CD4-positive, alpha-beta T cell (primary cell): ENCODE measurements around the gene ISOC2. TPM values are rescaled to one million over a fixed set of nuclear protein-coding genes. Genes with fewer than 3 reads are reported as not detected.

ENCODE experiments used
- ATAC-seq: fragments of 200-7000 bp; cut with Tn5 transposase; one replicate; pipeline ENCODE4 v1.10.0; 2022; ENCODE audit warnings: mild to moderate bottlenecking; ENCODE audit not compliant: poor library complexity
- CTCF ChIA-PET: fragments of 350-600 bp; sonication (Branson Sonifier 250); formaldehyde crosslinking; loops from one replicate; lab custom pipeline; 2021; ENCODE audit warnings: antibody characterized with exemption, inconsistent platforms; lab: Charles Lee
- POLR2A ChIA-PET: fragments of 350-600 bp; sonication (Branson Sonifier 250); formaldehyde crosslinking; loops from one replicate; lab custom pipeline; 2021; ENCODE audit warnings: antibody characterized with exemption, inconsistent platforms; lab: Charles Lee
- DNase-seq, 14 experiments: peaks; one replicate each; pipeline ENCODE4 v3.0.0-alpha.2; 2013 to 2020; ENCODE audit warnings: mixed read lengths in 2 of 14
- H3K27ac ChIP-seq, 2 donors: one replicate each; pipeline versions ENCODE4 v1.5.1 to v1.7.0; 2013; ENCODE audit warnings: low read length in 2 of 2, low read depth in 1 of 2, mild to moderate bottlenecking in 1 of 2
- H3K27me3 ChIP-seq, 2 experiments: 1 replicate in 1 of 2; 2 replicates in 1 of 2; pipeline versions ENCODE4 v1.6.1 to v1.7.0; 2013; ENCODE audit warnings: low read length in 2 of 2, control low read depth in 1 of 2, mild to moderate bottlenecking in 1 of 2, moderate library complexity in 1 of 2; ENCODE audit not compliant: insufficient read depth in 2 of 2, control insufficient read depth in 1 of 2
- H3K36me3 ChIP-seq: one replicate; pipeline ENCODE4 v1.6.1; 2013; ENCODE audit warnings: low read length, control low read depth; ENCODE audit not compliant: insufficient read depth
- H3K4me1 ChIP-seq: one replicate; pipeline ENCODE4 v1.6.1; 2013; ENCODE audit warnings: low read length, control low read depth; ENCODE audit not compliant: insufficient read depth
- H3K4me3 ChIP-seq: one replicate; pipeline ENCODE4 v1.5.1; 2013; ENCODE audit warnings: mild to moderate bottlenecking, low read length, moderate library complexity
- H3K9me3 ChIP-seq, 2 experiments: 1 replicate in 1 of 2; 2 replicates in 1 of 2; pipeline versions ENCODE4 v1.6.1 to v1.7.0; 2013; ENCODE audit warnings: low read length in 2 of 2, mild to moderate bottlenecking in 2 of 2, control low read depth in 1 of 2, moderate library complexity in 1 of 2; ENCODE audit not compliant: control insufficient read depth in 1 of 2, insufficient read depth in 1 of 2
- H3K27ac Mint-ChIP-seq: one replicate; pipeline ENCODE4 v1.8.0; 2020; ENCODE audit warnings: mixed read lengths
- H3K27me3 Mint-ChIP-seq: one replicate; pipeline ENCODE4 v1.8.0; 2021; ENCODE audit warnings: mixed read lengths
- H3K36me3 Mint-ChIP-seq: one replicate; pipeline ENCODE4 v1.8.0; 2021; ENCODE audit warnings: low read depth, mixed read lengths
- H3K4me1 Mint-ChIP-seq: one replicate; pipeline ENCODE4 v1.8.0; 2021; ENCODE audit warnings: low read depth, mixed read lengths
- H3K4me3 Mint-ChIP-seq: one replicate; pipeline ENCODE4 v1.8.0; 2020; ENCODE audit warnings: mild to moderate bottlenecking, mixed read lengths
- H3K9me3 Mint-ChIP-seq: one replicate; pipeline ENCODE4 v1.8.0; 2020; ENCODE audit warnings: mixed read lengths
- CTCF ChIP-seq: fragments of 200-600 bp; IDR thresholded peaks from one replicate; pipeline ENCODE4 v1.8.0; 2022; ENCODE audit warnings: antibody characterized with exemption, mild to moderate bottlenecking
- intact Hi-C, 2 experiments: fragments of 100-400 bp; cut with DNase I in 1 of 2; cut with micrococcal nuclease in 1 of 2; formaldehyde crosslinking; loops; one replicate each; pipeline versions ENCODE4 v1.15.1 to v1.9.0; 2023 to 2025; cut with DNase I, micrococcal nuclease
- total RNA-seq, 174 experiments: library from RNA in 2 of 174; stranded (reverse) in 2 of 174; gene quantifications; one replicate each; pipeline ENCODE4 v1.2.3 and lab custom pipeline; 2021 to 2026

The ISOC2 gene
- total RNA-seq, 2 experiments from 2014 or later = 1.5 to 2.2 TPM

DNA sequence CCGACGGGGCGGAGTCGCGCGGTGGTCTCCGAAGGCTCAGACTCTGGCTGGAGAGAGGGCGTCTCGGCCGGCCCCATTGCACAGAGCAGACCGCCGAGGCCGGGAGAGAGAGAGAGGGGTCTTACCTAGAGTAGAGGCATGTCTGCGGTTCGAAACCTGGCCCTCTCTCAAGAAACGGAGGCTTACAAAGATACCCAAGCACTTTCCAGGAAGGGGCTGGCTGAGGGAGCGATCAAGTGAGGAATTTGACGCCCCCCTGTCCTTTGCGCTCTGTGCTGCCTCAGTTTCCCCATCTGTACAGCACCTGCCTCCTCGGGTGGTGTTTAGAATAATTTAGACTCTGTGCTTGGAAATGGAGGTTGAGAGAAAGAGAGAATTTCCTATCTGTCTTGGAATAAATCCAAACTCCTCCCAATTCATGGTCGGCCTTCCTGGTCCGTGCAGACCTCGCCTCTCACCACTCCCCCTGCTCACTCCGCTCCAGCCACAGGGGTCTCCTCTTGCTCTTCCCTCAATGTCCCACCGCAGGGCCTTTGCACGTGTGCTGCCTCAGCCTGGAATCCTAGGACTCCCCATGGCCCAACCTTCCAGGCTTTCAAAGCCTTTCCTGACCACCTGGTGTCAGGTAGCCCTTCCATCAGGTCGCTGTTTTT is 658 bp upstream of the ISOC2 start:
- intact Hi-C loops = loop anchor here in 1 of 2 experiments (2.0 to 5.0 kb wide), 2 partner anchors 55 to 75 kb away; partner anchors contain the start of gene UBE2S
- ChIA-PET CTCF (interaction anchor here (0.9 to 1.7 kb wide), 6 partner anchors 14 to 302 kb away, joined by 3 to 15 read pairs (median 4); partner anchors contain the start of genes ZNF628 and ZNF865), POLR2A (interaction anchor here (0.6 to 1.1 kb wide), 15 partner anchors 9 to 282 kb away, joined by 3 to 35 read pairs (median 4); partner anchors contain the start of genes CCDC106, FIZ1, HSPBP1 and NAT14)
- no peaks in the 10 kb centered on the region for H3K36me3 ChIP-seq
- H3K9me3 ChIP-seq = no peaks in the 10 kb centered on the region
- no peak for TF ChIP-seq CTCF
- H3K4me3 ChIP-seq = peak overlapping the region; percentile 83
- Mint-ChIP-seq H3K27ac (peak overlapping the region; percentile 68), H3K36me3 (peaks cover 5% of the 10 kb centered on the region), H3K4me3 (peak overlapping the region; percentile 96), H3K4me1 (peaks cover 17% of the 10 kb centered on the region), H3K27me3 (no peaks in the 10 kb centered on the region), H3K9me3 (no peaks in the 10 kb centered on the region)
- peaks cover 19% of the 10 kb centered on the region for H3K4me1 ChIP-seq
- no peaks in the 10 kb centered on the region for H3K27me3 ChIP-seq
- H3K27ac ChIP-seq = peak overlapping the region; percentile 25 to 53
- ATAC-seq (no peak), DNase-seq (peak in 3 of 14 experiments; percentile 26 to 53 (median 36))

GRCh38 chr19:55460670-55461258 is 678 bp downstream of the ISOC2 start:
- peak in 3 of 14 experiments; percentile 46 to 64 (median 58) for DNase-seq

More at GRCh38 chr19:55460670-55461258, 678 bp downstream of the ISOC2 start:
- Mint-ChIP-seq H3K36me3 (peaks cover 5% of the 10 kb centered on the region), H3K4me1 (peaks cover 17% of the 10 kb centered on the region), H3K4me3 (peak overlapping the region; percentile 96), H3K27me3 (no peaks in the 10 kb centered on the region), H3K27ac (peak overlapping the region; percentile 55), H3K9me3 (no peaks in the 10 kb centered on the region)
- ATAC-seq = no peak
- H3K4me1 ChIP-seq = peaks cover 19% of the 10 kb centered on the region
- TF ChIP-seq CTCF = no peak
- H3K36me3 ChIP-seq = no peaks in the 10 kb centered on the region
- peak overlapping the region; percentile 83 for H3K4me3 ChIP-seq
- H3K9me3 ChIP-seq = no peaks in the 10 kb centered on the region
- H3K27me3 ChIP-seq = no peaks in the 10 kb centered on the region
- intact Hi-C loops = loop anchor here in 1 of 2 experiments (2.0 to 5.0 kb wide), 2 partner anchors 53 to 74 kb away; partner anchors contain the start of gene UBE2S
- CTCF ChIA-PET = interaction anchor here (1.3 kb wide), 1 partner anchor 43 kb away, joined by 15 read pairs; no protein-coding TSS in a partner anchor
- H3K27ac ChIP-seq = peak overlapping the region; percentile 47 to 72
- POLR2A ChIA-PET = no interaction called here
